ENCODE data around the gene SMG6. TPM values are rescaled to one million over a fixed set of nuclear protein-coding genes. Genes with fewer than 3 reads are reported as not detected.
A peak's percentile ranks its signal among the peaks of the same experiment; 100 is the strongest.

Gene SMG6
- total RNA-seq, 2 donors from 2014 or later, result 33.2 to 82.9 TPM

DNA sequence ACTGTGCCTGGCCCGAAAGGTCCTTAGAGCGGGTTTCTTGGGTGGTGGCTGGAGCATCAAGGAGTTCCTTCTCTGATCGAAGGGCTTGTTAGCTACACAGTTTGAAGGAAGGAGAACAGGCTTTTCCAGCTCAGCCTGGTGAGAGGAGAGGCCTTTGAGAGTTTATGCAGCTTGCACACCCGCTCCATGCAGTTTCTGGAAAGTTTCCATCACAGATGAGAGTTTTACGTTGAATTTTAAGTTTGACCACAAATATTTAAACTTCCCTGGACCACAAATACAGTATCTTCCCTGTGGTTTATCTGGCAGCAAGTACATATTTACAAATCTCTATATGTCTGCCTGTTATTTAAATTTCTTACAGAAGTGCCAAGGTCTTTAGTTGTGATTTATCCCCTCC lies 191.9 kb downstream of the SMG6 start:
- H3K9me3 ChIP-seq, result no peaks in the 10 kb centered on the region
- H3K4me1 ChIP-seq (ENCODE audit: control insufficient read depth in 1 of 2, low read depth in 2 of 2), result peaks cover 14 to 19% of the 10 kb centered on the region in 2 donors
- TF ChIP-seq, protein P1, sequence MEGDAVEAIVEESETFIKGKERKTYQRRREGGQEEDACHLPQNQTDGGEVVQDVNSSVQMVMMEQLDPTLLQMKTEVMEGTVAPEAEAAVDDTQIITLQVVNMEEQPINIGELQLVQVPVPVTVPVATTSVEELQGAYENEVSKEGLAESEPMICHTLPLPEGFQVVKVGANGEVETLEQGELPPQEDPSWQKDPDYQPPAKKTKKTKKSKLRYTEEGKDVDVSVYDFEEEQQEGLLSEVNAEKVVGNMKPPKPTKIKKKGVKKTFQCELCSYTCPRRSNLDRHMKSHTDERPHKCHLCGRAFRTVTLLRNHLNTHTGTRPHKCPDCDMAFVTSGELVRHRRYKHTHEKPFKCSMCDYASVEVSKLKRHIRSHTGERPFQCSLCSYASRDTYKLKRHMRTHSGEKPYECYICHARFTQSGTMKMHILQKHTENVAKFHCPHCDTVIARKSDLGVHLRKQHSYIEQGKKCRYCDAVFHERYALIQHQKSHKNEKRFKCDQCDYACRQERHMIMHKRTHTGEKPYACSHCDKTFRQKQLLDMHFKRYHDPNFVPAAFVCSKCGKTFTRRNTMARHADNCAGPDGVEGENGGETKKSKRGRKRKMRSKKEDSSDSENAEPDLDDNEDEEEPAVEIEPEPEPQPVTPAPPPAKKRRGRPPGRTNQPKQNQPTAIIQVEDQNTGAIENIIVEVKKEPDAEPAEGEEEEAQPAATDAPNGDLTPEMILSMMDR (IDR thresholded peaks at IDR 0.05), result no peak
- no peaks in the 10 kb centered on the region for H3K36me3 ChIP-seq
- H3K4me3 ChIP-seq, result no peak overlapping the region
- ATAC-seq (ENCODE audit: insufficient number of reproducible peaks, low FRiP score, low read depth) (no peak), DNase-seq (ENCODE audit: low spot score) (no peak)
- H3K27me3 ChIP-seq (replicated peaks; ENCODE audit: insufficient read depth), result no peaks in the 10 kb centered on the region
- H3K27ac ChIP-seq, result no peak overlapping the region

DNA sequence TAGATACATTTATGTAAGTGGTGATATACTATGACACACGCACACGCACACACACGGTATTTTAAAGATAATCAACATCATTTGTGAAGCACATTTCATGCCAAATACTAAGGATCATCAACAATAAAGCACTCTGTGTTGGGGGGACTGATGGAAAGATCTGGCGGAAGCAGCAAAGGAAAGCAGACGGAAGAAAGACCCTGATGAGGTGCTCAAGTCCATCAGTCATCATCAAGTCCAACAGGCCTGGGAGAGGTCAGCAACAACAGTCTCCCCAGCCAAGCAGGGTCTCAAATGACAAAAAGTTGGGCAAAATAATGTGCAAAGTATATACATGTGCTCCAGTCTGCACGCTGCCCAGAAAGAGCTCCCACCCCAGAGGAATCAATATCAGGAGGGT lies 193.1 kb downstream of the SMG6 start:
- no peaks in the 10 kb centered on the region for H3K27me3 ChIP-seq (replicated peaks; ENCODE audit: insufficient read depth)
- ATAC-seq (ENCODE audit: insufficient number of reproducible peaks, low FRiP score, low read depth) (no peak), DNase-seq (ENCODE audit: low spot score) (no peak)
- peaks cover 23 to 30% of the 10 kb centered on the region in 2 donors for H3K4me1 ChIP-seq (ENCODE audit: control insufficient read depth in 1 of 2, low read depth in 2 of 2)
- H3K9me3 ChIP-seq, result no peaks in the 10 kb centered on the region
- TF ChIP-seq, protein P1 (IDR thresholded peaks at IDR 0.05), result no peak
- no peak overlapping the region for H3K27ac ChIP-seq
- no peaks in the 10 kb centered on the region for H3K36me3 ChIP-seq
- H3K4me3 ChIP-seq, result no peak overlapping the region

DNA sequence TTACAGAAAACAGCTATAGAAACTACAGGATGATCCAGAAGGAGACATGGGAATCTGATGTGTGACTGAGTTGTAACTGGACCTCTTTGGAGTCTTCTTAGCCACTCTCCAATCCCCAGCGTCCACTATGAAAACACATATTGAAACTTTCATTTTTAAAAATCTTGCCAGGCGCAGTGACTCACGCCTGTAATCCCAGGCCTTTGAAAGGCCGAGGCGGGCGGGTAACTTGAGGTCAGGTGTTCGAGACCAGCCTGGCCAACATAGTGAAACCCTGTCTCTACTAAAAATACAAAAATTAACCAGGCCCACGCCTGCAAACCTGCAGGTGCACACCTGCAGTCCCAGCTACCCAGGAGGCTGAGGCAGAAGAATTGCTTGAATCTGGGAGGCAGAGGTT lies 195.4 kb downstream of the SMG6 start:
- no peaks in the 10 kb centered on the region for H3K27me3 ChIP-seq (replicated peaks; ENCODE audit: insufficient read depth)
- peak overlapping the region; percentile 51 to 62 for H3K27ac ChIP-seq
- TF ChIP-seq, protein P1 (IDR thresholded peaks at IDR 0.05), result no peak
- H3K4me3 ChIP-seq, result no peak overlapping the region
- no peaks in the 10 kb centered on the region for H3K36me3 ChIP-seq
- peaks cover 23 to 35% of the 10 kb centered on the region in 2 donors for H3K4me1 ChIP-seq (ENCODE audit: control insufficient read depth in 1 of 2, low read depth in 2 of 2)
- no peak for DNase-seq (ENCODE audit: low spot score)
- no peaks in the 10 kb centered on the region for H3K9me3 ChIP-seq
- peak; percentile 46 for ATAC-seq (ENCODE audit: insufficient number of reproducible peaks, low FRiP score, low read depth)

DNA sequence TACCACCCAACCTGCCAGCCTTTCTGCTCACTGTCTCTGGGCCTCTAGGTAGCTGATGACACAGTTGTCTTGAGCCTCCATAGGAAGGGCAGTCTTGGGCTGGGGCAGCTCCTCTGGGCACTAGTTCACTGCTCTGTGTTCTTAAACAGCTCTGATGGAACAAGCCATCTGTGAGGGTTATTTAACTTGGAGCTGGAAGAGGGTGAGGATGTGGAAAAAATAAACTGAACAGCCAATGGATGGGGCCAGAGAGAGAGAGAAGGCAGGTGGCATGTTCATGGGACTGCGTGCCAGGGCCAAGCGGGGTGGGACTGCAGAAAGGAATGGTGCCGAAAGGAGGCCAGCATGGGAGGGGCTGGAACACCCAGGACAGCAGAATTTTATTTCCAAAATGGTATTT lies 196.1 kb downstream of the SMG6 start:
- TF ChIP-seq, protein P1 (IDR thresholded peaks at IDR 0.05), result no peak
- peaks cover 23 to 35% of the 10 kb centered on the region in 2 donors for H3K4me1 ChIP-seq (ENCODE audit: control insufficient read depth in 1 of 2, low read depth in 2 of 2)
- H3K4me3 ChIP-seq, result no peak overlapping the region
- ATAC-seq (ENCODE audit: insufficient number of reproducible peaks, low FRiP score, low read depth), result no peak
- no peaks in the 10 kb centered on the region for H3K27me3 ChIP-seq (replicated peaks; ENCODE audit: insufficient read depth)
- H3K27ac ChIP-seq, result peak overlapping the region; percentile 51 to 62
- no peak for DNase-seq (ENCODE audit: low spot score)
- no peaks in the 10 kb centered on the region for H3K36me3 ChIP-seq
- H3K9me3 ChIP-seq, result no peaks in the 10 kb centered on the region

DNA sequence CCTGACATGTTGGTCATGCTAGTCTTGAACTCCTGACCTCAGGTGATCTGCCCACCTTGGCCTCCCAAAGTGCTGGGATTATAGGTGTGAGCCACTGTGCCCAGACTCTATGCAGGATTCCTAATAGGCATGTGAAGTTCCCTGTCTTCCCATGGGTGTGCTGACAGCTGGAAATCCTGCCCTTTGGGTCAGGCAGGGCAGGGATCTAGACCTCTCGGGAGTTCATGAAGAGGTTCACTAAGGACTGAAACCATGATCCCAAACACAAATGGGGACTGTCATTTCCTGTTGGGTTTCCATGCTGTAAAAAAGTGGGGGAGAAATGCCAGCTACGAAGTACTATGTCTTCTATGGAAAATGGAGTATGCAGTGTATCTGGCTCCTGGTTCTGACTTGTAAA lies 196.5 kb downstream of the SMG6 start:
- peak overlapping the region; percentile 51 to 62 for H3K27ac ChIP-seq
- no peak for ATAC-seq (ENCODE audit: insufficient number of reproducible peaks, low FRiP score, low read depth)
- H3K4me3 ChIP-seq, result no peak overlapping the region
- H3K4me1 ChIP-seq (ENCODE audit: control insufficient read depth in 1 of 2, low read depth in 2 of 2), result peaks cover 23 to 35% of the 10 kb centered on the region in 2 donors
- no peaks in the 10 kb centered on the region for H3K9me3 ChIP-seq
- H3K36me3 ChIP-seq, result no peaks in the 10 kb centered on the region
- TF ChIP-seq, protein P1 (IDR thresholded peaks at IDR 0.05), result no peak
- H3K27me3 ChIP-seq (replicated peaks; ENCODE audit: insufficient read depth), result no peaks in the 10 kb centered on the region
- no peak for DNase-seq (ENCODE audit: low spot score)

Data from thoracic aorta (tissue), 2 donors.